DOHH2 (cell line): ENCODE data around the gene PITRM1.

Experiments used
- H3F3A ChIP-seq: fragments of 200-600 bp; sonication (generic), shearing (Covaris generic); 2 replicates; pipeline ENCODE4 v1.6.0; 2016; ENCODE audit warnings: antibody characterized with exemption, mild to moderate bottlenecking; ENCODE audit not compliant: control insufficient read depth, insufficient read depth
- H3K27ac ChIP-seq: fragments of 200-600 bp; sonication (generic); 2 replicates; pipeline ENCODE4 v1.5.1; 2014; ENCODE audit warnings: low read depth, mild to moderate bottlenecking, low read length, moderate library complexity
- H3K27me3 ChIP-seq: fragments of 200-600 bp; sonication (generic); 2 replicates; pipeline ENCODE4 v1.6.1; 2014; ENCODE audit warnings: mild to moderate bottlenecking, low read length, mixed read lengths; ENCODE audit not compliant: control insufficient read depth
- H3K36me3 ChIP-seq: fragments of 200-600 bp; sonication (generic); 2 replicates; pipeline ENCODE4 v1.6.1; 2014; ENCODE audit warnings: mild to moderate bottlenecking, low read length, moderate library complexity, mixed read lengths; ENCODE audit not compliant: control insufficient read depth
- H3K4me1 ChIP-seq: fragments of 200-600 bp; sonication (generic); 2 replicates; pipeline ENCODE4 v1.6.1; 2014; ENCODE audit warnings: mild to moderate bottlenecking, low read length, mixed read lengths; ENCODE audit not compliant: control insufficient read depth
- H3K4me2 ChIP-seq: fragments of 200-600 bp; sonication (generic); 2 replicates; pipeline ENCODE4 v1.6.0; 2014; ENCODE audit warnings: mild to moderate bottlenecking, low read length, moderate library complexity
- H3K4me3 ChIP-seq: fragments of 200-600 bp; sonication (generic); 2 replicates; pipeline ENCODE4 v1.5.1; 2014; ENCODE audit warnings: mild to moderate bottlenecking, low read length, mixed read lengths
- H3K79me2 ChIP-seq: fragments of 200-600 bp; sonication (generic); 2 replicates; pipeline ENCODE4 v1.6.1; 2014; ENCODE audit warnings: mild to moderate bottlenecking, low read length, mixed read lengths; ENCODE audit not compliant: control insufficient read depth
- H3K9me2 ChIP-seq: fragments of 200-600 bp; sonication (generic); replicated peaks from 2 replicates; pipeline ENCODE4 v1.6.1; 2014; ENCODE audit warnings: mild to moderate bottlenecking, low read length, mixed read lengths; ENCODE audit not compliant: control insufficient read depth
- H3K9me3 ChIP-seq: fragments of 200-600 bp; sonication (generic); 2 replicates; pipeline ENCODE4 v1.6.1; 2014; ENCODE audit warnings: antibody characterized with exemption, low read length, mixed read lengths; ENCODE audit not compliant: control insufficient read depth, insufficient read depth
- H4K20me1 ChIP-seq: fragments of 200-600 bp; sonication (generic); 2 replicates; pipeline ENCODE4 v1.6.0; 2014; ENCODE audit warnings: low read depth, mild to moderate bottlenecking, antibody characterized with exemption, low read length, moderate library complexity; ENCODE audit not compliant: control insufficient read depth, insufficient read depth
- CTCF ChIP-seq: fragments of 200-600 bp; sonication (generic); IDR thresholded peaks from one replicate; pipeline ENCODE4 v1.5.1; 2014; ENCODE audit warnings: antibody characterized with exemption, mild to moderate bottlenecking, low read depth, low read length; ENCODE audit not compliant: poor library complexity, severe bottlenecking
- EZH2phosphoT487 ChIP-seq: fragments of 200-600 bp; sonication (generic); IDR thresholded peaks from 2 replicates; pipeline ENCODE4 v1.6.1; 2017; ENCODE audit warnings: borderline replicate concordance, mild to moderate bottlenecking, antibody characterized with exemption, low read length, moderate library complexity, mixed read lengths

The PITRM1 gene

GRCh38 chr10:3195726-3196125 lies 23.1 kb upstream of the PITRM1 start:
- Histone ChIP-seq H3K27me3 (peaks cover 15% of the 10 kb centered on the region), H3K9me2 (no peaks in the 10 kb centered on the region), H3K4me1 (no peaks in the 10 kb centered on the region), H3K4me2 (no peak overlapping the region), H3K36me3 (no peaks in the 10 kb centered on the region), H3K4me3 (no peak overlapping the region), H3F3A (no peaks in the 10 kb centered on the region), H3K9me3 (no peaks in the 10 kb centered on the region), H3K79me2 (no peaks in the 10 kb centered on the region), H3K27ac (no peak overlapping the region), H4K20me1 (no peaks in the 10 kb centered on the region)
- no peak for TF ChIP-seq EZH2phosphoT487
- no peak for TF ChIP-seq CTCF

- no peaks in the 10 kb centered on the region for H3F3A ChIP-seq
- no peaks in the 10 kb centered on the region for H4K20me1 ChIP-seq
- no peaks in the 10 kb centered on the region for H3K9me2 ChIP-seq
- no peaks in the 10 kb centered on the region for H3K36me3 ChIP-seq
- H3K4me3 ChIP-seq: no peak overlapping the region
- H3K4me1 ChIP-seq: no peaks in the 10 kb centered on the region
- no peak overlapping the region for H3K27ac ChIP-seq
- no peaks in the 10 kb centered on the region for H3K79me2 ChIP-seq
- TF ChIP-seq EZH2phosphoT487 (no peak), CTCF (no peak)
- no peaks in the 10 kb centered on the region for H3K9me3 ChIP-seq
- no peak overlapping the region for H3K4me2 ChIP-seq
- peaks cover 15% of the 10 kb centered on the region for H3K27me3 ChIP-seq
These were observed 22.7 kb upstream of the PITRM1 start for GRCh38 chr10:3195286-3195685.

DNA sequence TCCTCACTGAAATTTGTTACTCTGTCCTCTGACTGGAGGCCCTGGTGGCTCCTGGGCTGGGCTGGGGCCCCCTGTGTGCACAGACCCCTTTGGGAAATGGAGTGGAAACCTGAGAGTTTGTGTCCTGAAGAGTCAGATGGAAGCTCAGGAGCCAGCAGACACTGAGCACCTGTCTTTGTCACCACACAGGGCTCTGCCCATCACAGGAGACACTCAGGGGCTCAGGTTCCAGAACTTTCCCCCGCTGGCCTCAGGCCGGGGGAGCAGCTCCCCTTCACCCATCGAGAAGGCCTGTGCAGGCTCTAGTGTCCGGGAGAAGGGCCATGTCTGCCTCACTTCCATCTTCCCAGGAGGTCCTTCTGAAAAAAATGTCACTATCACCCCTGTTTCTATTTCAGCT lies 22.3 kb upstream of the PITRM1 start:
- H3K36me3 ChIP-seq: no peaks in the 10 kb centered on the region
- no peak for TF ChIP-seq EZH2phosphoT487
- TF ChIP-seq CTCF: no peak
- peaks cover 15% of the 10 kb centered on the region for H3K27me3 ChIP-seq
- H3F3A ChIP-seq: no peaks in the 10 kb centered on the region
- H3K27ac ChIP-seq: no peak overlapping the region
- no peaks in the 10 kb centered on the region for H4K20me1 ChIP-seq
- no peaks in the 10 kb centered on the region for H3K4me1 ChIP-seq
- no peaks in the 10 kb centered on the region for H3K9me2 ChIP-seq
- no peak overlapping the region for H3K4me3 ChIP-seq
- no peaks in the 10 kb centered on the region for H3K9me3 ChIP-seq
- no peaks in the 10 kb centered on the region for H3K79me2 ChIP-seq
- no peak overlapping the region for H3K4me2 ChIP-seq

- Histone ChIP-seq H3K4me3 (no peak overlapping the region), H3K27me3 (peaks cover 12% of the 10 kb centered on the region), H3K36me3 (no peaks in the 10 kb centered on the region), H3K79me2 (no peaks in the 10 kb centered on the region), H3K4me1 (no peaks in the 10 kb centered on the region), H3F3A (no peaks in the 10 kb centered on the region), H3K27ac (no peak overlapping the region), H3K4me2 (no peak overlapping the region), H3K9me2 (no peaks in the 10 kb centered on the region), H3K9me3 (no peaks in the 10 kb centered on the region), H4K20me1 (no peaks in the 10 kb centered on the region)
- TF ChIP-seq CTCF (no peak), EZH2phosphoT487 (no peak)
These were observed 21.2 kb upstream of the PITRM1 start for GRCh38 chr10:3193751-3194150.
